Panc1 (cell line): ENCODE measurements around the gene ADISSP. TPM values are rescaled to one million over a fixed set of nuclear protein-coding genes. Genes with fewer than 3 reads are reported as not detected.

Source experiments
- ATAC-seq: fragments of 200-7000 bp; cut with Tn5 transposase; 2 replicates; pipeline ENCODE4 v1.9.1; 2020; ENCODE audit warnings: mild to moderate bottlenecking, moderate library complexity
- BruUV-seq: library from RNA; stranded (reverse); fragments of 400-500 nt; replicated peaks from 2 replicates; lab custom pipeline; 2021; lab: Mats Ljungman, UMichigan
- CTCF ChIA-PET: fragments of 300-600 bp; sonication (Branson Sonifier 250); formaldehyde crosslinking; loops from one replicate; lab custom pipeline; 2022; ENCODE audit warnings: antibody characterized with exemption; lab: Charles Lee
- POLR2A ChIA-PET: fragments of 300-600 bp; sonication (Branson Sonifier 250); formaldehyde crosslinking; loops from one replicate; lab custom pipeline; 2022; ENCODE audit warnings: antibody characterized with exemption; lab: Charles Lee
- DNase-seq: peaks from one replicate; pipeline ENCODE4 v3.0.0-alpha.2; 2010; ENCODE audit warnings: low read depth, low spot score
- H3K27ac ChIP-seq: 2 replicates; pipeline ENCODE4 v1.5.1; 2011; ENCODE audit warnings: mild to moderate bottlenecking, low read length, inconsistent platforms
- H3K27me3 ChIP-seq: fragments of 200-500 bp; sonication (Bioruptor generic); 2 replicates; pipeline ENCODE4 v1.6.0; 2014; ENCODE audit warnings: low read length, inconsistent platforms; ENCODE audit not compliant: control insufficient read depth, insufficient read depth
- H3K36me3 ChIP-seq: fragments of 200-500 bp; sonication (Bioruptor generic); 2 replicates; pipeline ENCODE4 v1.5.1; 2014; ENCODE audit warnings: inconsistent platforms, mild to moderate bottlenecking, low read length, moderate library complexity; ENCODE audit not compliant: control insufficient read depth, insufficient read depth
- H3K4me1 ChIP-seq: 2 replicates; pipeline ENCODE4 v1.5.1; 2011; ENCODE audit warnings: inconsistent platforms, mild to moderate bottlenecking, low read length, moderate library complexity; ENCODE audit not compliant: control insufficient read depth, insufficient read depth
- H3K4me3 ChIP-seq, 2 experiments: 2 replicates each; pipeline ENCODE4 v1.5.1; 2011 to 2012; ENCODE audit warnings: low read depth in 2 of 2, low read length in 2 of 2, mild to moderate bottlenecking in 2 of 2, inconsistent platforms in 1 of 2, moderate library complexity in 1 of 2
- H3K9me3 ChIP-seq: fragments of 200-500 bp; sonication (Bioruptor generic); 2 replicates; pipeline ENCODE4 v1.5.1; 2014; ENCODE audit warnings: low read depth, mild to moderate bottlenecking, inconsistent platforms, low read length, moderate library complexity; ENCODE audit not compliant: control insufficient read depth, insufficient read depth
- POLR2AphosphoS5 ChIP-seq: IDR thresholded peaks from 2 replicates; pipeline ENCODE4 v1.6.1; 2012; ENCODE audit warnings: mild to moderate bottlenecking, low read depth, low read length, moderate library complexity
- SIN3A ChIP-seq: IDR thresholded peaks from 2 replicates; pipeline ENCODE4 v1.6.1; 2012; ENCODE audit warnings: low read depth, mild to moderate bottlenecking, low read length, moderate library complexity, borderline replicate concordance; ENCODE audit not compliant: insufficient read depth
- TCF7L2 ChIP-seq: IDR thresholded peaks from 2 replicates; pipeline ENCODE4 v1.6.1; 2011; ENCODE audit warnings: mild to moderate bottlenecking, low read depth, low read length, inconsistent platforms
- in situ Hi-C: cut with HindIII; loops from 2 replicates; pipeline ENCODE4 v1.10.0; 2016; ENCODE audit warnings: low sequenced_read_pairs, low pct_unique_long_range_greater_than_20kb
- intact Hi-C: fragments of 100-400 bp; cut with micrococcal nuclease; formaldehyde crosslinking; loops from one replicate; pipeline ENCODE4 v1.10.0; 2022; ENCODE audit not compliant: unreplicated experiment
- total RNA-seq: library from RNA; stranded (reverse); gene quantifications from one replicate; pipeline ENCODE4 v1.2.1, GENCODE V29; 2021; ENCODE audit not compliant: unreplicated experiment
- TF ChIP-seq, protein P1 (sequence below), 2 experiments: IDR thresholded peaks; 2 replicates each; pipeline ENCODE4 v1.6.1; 2011 to 2012; ENCODE audit warnings: low read depth in 2 of 2, control low read depth in 1 of 2, low read length in 1 of 2, mild to moderate bottlenecking in 1 of 2, moderate library complexity in 1 of 2; ENCODE audit not compliant: insufficient read depth in 1 of 2
- TF ChIP-seq, protein P2 (sequence below): fragments of 450-650 bp; IDR thresholded peaks from 2 replicates; pipeline ENCODE4 v1.5.1; 2017; ENCODE audit warnings: mild to moderate bottlenecking

ADISSP gene
- total RNA-seq, 1 experiment from 2014 or later = 100 TPM

DNA sequence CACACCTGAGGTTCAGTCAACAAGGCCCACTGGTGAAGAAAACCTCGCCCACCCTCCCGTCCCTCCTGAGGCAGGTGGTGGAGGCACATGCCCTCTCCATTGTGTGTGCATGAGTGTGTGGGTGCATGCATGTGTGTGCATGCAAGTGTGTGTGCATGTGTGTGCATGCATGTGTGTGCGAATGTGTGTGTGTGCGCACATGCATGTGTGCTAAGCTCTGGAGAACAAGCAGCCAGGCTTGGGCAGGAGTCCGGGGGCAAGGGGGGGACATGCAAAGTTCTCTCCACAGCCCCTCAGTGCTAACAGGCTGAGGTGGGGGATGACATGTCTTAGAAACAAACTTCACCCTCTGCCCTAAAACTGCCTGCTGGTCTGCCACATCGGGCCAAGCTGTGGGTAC lies 38.2 kb downstream of the ADISSP start:
- Histone ChIP-seq H3K27ac (no peak overlapping the region), H3K4me1 (0 out of 2 replicates have a peak, but pooled peaks cover 3% of the 10 kb centered on the region), H3K36me3 (no peaks in the 10 kb centered on the region), H3K4me3 (no peak overlapping the region), H3K27me3 (peaks cover 8% of the 10 kb centered on the region; the same call in 1 of the 2 replicates), H3K9me3 (no peaks in the 10 kb centered on the region)
- DNase-seq (no peak), ATAC-seq (no peak)
- TF ChIP-seq TCF7L2 (no peak), POLR2AphosphoS5 (no peak), SIN3A (no peak)
- TF ChIP-seq, protein P1, sequence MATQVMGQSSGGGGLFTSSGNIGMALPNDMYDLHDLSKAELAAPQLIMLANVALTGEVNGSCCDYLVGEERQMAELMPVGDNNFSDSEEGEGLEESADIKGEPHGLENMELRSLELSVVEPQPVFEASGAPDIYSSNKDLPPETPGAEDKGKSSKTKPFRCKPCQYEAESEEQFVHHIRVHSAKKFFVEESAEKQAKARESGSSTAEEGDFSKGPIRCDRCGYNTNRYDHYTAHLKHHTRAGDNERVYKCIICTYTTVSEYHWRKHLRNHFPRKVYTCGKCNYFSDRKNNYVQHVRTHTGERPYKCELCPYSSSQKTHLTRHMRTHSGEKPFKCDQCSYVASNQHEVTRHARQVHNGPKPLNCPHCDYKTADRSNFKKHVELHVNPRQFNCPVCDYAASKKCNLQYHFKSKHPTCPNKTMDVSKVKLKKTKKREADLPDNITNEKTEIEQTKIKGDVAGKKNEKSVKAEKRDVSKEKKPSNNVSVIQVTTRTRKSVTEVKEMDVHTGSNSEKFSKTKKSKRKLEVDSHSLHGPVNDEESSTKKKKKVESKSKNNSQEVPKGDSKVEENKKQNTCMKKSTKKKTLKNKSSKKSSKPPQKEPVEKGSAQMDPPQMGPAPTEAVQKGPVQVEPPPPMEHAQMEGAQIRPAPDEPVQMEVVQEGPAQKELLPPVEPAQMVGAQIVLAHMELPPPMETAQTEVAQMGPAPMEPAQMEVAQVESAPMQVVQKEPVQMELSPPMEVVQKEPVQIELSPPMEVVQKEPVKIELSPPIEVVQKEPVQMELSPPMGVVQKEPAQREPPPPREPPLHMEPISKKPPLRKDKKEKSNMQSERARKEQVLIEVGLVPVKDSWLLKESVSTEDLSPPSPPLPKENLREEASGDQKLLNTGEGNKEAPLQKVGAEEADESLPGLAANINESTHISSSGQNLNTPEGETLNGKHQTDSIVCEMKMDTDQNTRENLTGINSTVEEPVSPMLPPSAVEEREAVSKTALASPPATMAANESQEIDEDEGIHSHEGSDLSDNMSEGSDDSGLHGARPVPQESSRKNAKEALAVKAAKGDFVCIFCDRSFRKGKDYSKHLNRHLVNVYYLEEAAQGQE (IDR thresholded peaks at IDR 0.05; ENCODE audit: insufficient read depth in 1 of 2, low read depth in 2 of 2, low read length in 1 of 2) = no peak
- TF ChIP-seq, protein P2, sequence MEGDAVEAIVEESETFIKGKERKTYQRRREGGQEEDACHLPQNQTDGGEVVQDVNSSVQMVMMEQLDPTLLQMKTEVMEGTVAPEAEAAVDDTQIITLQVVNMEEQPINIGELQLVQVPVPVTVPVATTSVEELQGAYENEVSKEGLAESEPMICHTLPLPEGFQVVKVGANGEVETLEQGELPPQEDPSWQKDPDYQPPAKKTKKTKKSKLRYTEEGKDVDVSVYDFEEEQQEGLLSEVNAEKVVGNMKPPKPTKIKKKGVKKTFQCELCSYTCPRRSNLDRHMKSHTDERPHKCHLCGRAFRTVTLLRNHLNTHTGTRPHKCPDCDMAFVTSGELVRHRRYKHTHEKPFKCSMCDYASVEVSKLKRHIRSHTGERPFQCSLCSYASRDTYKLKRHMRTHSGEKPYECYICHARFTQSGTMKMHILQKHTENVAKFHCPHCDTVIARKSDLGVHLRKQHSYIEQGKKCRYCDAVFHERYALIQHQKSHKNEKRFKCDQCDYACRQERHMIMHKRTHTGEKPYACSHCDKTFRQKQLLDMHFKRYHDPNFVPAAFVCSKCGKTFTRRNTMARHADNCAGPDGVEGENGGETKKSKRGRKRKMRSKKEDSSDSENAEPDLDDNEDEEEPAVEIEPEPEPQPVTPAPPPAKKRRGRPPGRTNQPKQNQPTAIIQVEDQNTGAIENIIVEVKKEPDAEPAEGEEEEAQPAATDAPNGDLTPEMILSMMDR = no peak
- intact Hi-C loops (no loop called here), in situ Hi-C loops (no loop called here)
- no TSS peak for BruUV-seq
- ChIA-PET POLR2A (no interaction called here), CTCF (interaction anchor here (0.6 to 1.2 kb wide), 3 partner anchors 17 to 38 kb away, joined by 3 to 8 read pairs (median 3); partner anchors contain the start of genes ADISSP and SIGLEC1)

DNA sequence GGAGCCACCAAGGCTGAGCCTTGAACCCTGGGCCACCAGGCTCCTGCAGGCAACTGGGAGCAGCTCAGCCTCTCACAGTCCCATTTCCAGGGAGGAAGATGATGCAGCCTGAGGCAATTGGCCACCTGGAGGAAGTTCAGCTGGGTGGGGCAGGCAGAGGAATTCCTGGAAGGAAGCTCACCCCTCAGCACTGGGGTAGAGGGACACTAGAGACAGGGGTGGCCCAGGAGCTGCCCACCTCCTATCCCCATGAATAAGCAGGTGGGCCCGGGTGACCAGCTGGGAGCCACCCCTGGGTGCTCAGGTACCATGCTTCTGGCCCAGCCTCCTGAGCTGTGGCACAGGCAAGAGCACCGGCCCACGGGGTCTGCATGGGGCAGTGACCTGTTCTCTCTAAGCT lies 38.7 kb downstream of the ADISSP start:
- TF ChIP-seq POLR2AphosphoS5 (no peak), TCF7L2 (no peak), SIN3A (no peak)
- TF ChIP-seq, protein P2 = no peak
- TF ChIP-seq, protein P1 (IDR thresholded peaks at IDR 0.05; ENCODE audit: insufficient read depth in 1 of 2, low read depth in 2 of 2, low read length in 1 of 2) = no peak
- Histone ChIP-seq H3K27ac (no peak overlapping the region), H3K27me3 (peaks cover 8% of the 10 kb centered on the region; the same call in 1 of the 2 replicates), H3K36me3 (no peaks in the 10 kb centered on the region), H3K9me3 (no peaks in the 10 kb centered on the region), H3K4me1 (0 out of 2 replicates have a peak, but pooled peaks cover 3% of the 10 kb centered on the region), H3K4me3 (no peak overlapping the region)
- CTCF ChIA-PET = interaction anchor here (0.6 kb wide), 2 partner anchors 16 to 33 kb away, joined by 3 read pairs; partner anchors contain the start of gene SIGLEC1
- POLR2A ChIA-PET = no interaction called here
- in situ Hi-C loops = no loop called here
- DNase-seq = no peak
- ATAC-seq = no peak
- intact Hi-C loops = no loop called here
- no TSS peak for BruUV-seq
